Erythroblast (primary cell): ENCODE data around the gene ZMYM3.

ENCODE experiments used
- GATA1 ChIP-seq: IDR thresholded peaks from 2 replicates; pipeline ENCODE4 v1.6.1; 2011; ENCODE audit warnings: low read depth, mild to moderate bottlenecking, control low read depth, low read length, moderate library complexity
- POLR2A ChIP-seq: IDR thresholded peaks from 2 replicates; pipeline ENCODE4 v1.6.1; 2011; ENCODE audit warnings: mild to moderate bottlenecking, low read length

DNA sequence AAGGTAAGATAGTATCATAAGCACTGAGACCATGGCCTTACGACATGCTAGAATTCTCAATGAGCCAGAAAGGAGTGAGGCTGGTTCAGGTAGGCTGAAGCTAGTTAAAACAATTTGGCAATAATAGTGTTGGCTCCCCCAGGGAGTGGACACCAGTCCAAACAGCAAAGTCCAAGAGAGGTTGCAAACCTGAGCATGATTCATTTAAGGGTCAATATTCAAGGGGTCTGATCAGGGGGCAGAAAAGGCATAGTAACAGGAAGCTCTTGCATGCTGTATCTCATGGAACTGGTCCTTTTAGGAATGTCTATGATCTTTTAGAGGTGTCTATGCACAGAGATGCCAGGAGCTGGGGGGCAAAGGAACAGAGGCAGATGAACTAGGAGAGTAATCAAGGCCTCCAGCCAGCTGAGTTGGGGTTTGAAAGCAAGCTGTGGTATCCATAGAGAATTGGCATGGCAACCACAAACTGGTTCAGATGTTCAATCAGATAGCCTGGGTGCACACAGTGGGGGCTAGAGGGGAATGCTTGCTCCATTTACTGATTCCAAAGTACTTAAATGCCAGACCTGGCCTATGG lies 25.8 kb downstream of the ZMYM3 start:
- TF ChIP-seq POLR2A (no peak), GATA1 (no peak)
